Endodermal cell (in vitro differentiated cells): ENCODE data around the gene BACH2. TPM values are rescaled to one million over a fixed set of nuclear protein-coding genes. Genes with fewer than 3 reads are reported as not detected.

Experiments used
- DNase-seq: peaks from one replicate; pipeline ENCODE4 v3.0.0-alpha.2; 2017
- H3K27ac ChIP-seq: 2 replicates; pipeline ENCODE4 v1.5.1; 2013; ENCODE audit warnings: mild to moderate bottlenecking, low read depth, low read length, moderate library complexity
- H3K27me3 ChIP-seq: 2 replicates; pipeline ENCODE4 v1.6.1; 2013; ENCODE audit warnings: mild to moderate bottlenecking, low read length, moderate library complexity; ENCODE audit not compliant: insufficient read depth, control insufficient read depth, poor library complexity, severe bottlenecking
- H3K36me3 ChIP-seq: 2 replicates; pipeline ENCODE4 v1.7.0; 2013; ENCODE audit warnings: mild to moderate bottlenecking, low read length, moderate library complexity; ENCODE audit not compliant: control insufficient read depth, insufficient read depth
- H3K4me1 ChIP-seq: one replicate; pipeline ENCODE4 v1.7.0; 2013; ENCODE audit warnings: low read length; ENCODE audit not compliant: control insufficient read depth, insufficient read depth
- H3K4me3 ChIP-seq: 2 replicates; pipeline ENCODE4 v1.5.1; 2013; ENCODE audit warnings: mild to moderate bottlenecking, low read length, moderate library complexity
- H3K9ac ChIP-seq: 2 replicates; pipeline ENCODE4 v1.6.1; 2013; ENCODE audit warnings: mild to moderate bottlenecking, low read length, moderate library complexity; ENCODE audit not compliant: poor library complexity, severe bottlenecking; ENCODE audit errors: extremely low read depth
- H3K9me3 ChIP-seq: 2 replicates; pipeline ENCODE4 v1.6.1; 2013; ENCODE audit warnings: mild to moderate bottlenecking, low read length, moderate library complexity; ENCODE audit not compliant: control insufficient read depth
- H3K27ac Mint-ChIP-seq: 2 replicates; pipeline ENCODE4 v1.8.0; 2020; ENCODE audit warnings: mixed read lengths
- H3K27me3 Mint-ChIP-seq: 2 replicates; pipeline ENCODE4 v1.8.0; 2021; ENCODE audit warnings: mild to moderate bottlenecking, mixed read lengths; ENCODE audit not compliant: insufficient read depth
- H3K36me3 Mint-ChIP-seq: 2 replicates; pipeline ENCODE4 v1.8.0; 2020; ENCODE audit warnings: low read depth, mixed read lengths
- H3K4me1 Mint-ChIP-seq: 2 replicates; pipeline ENCODE4 v1.8.0; 2020; ENCODE audit warnings: mixed read lengths
- H3K4me3 Mint-ChIP-seq: 2 replicates; pipeline ENCODE4 v1.8.0; 2020; ENCODE audit warnings: mild to moderate bottlenecking, moderate library complexity, mixed read lengths
- H3K9me3 Mint-ChIP-seq: 2 replicates; pipeline ENCODE4 v1.8.0; 2020; ENCODE audit warnings: mild to moderate bottlenecking, mixed read lengths
- CTCF ChIP-seq: fragments of 200-600 bp; sonication (generic); conservative IDR thresholded peaks from 2 replicates; pipeline ENCODE4 v1.5.0; 2021; ENCODE audit warnings: antibody characterized with exemption, mild to moderate bottlenecking
- WGBS, 2 experiments: methylation state at CpG; one replicate each; pipeline versions ENCODE4 v1.1.5 to v1.1.7; 2013; ENCODE audit warnings: missing lambda C conversion rate in 2 of 2, mixed read lengths in 1 of 2; ENCODE audit not compliant: insufficient coverage in 1 of 2, insufficient read length in 1 of 2; 5-methylcytosine and 5-hydroxymethylcytosine counted together
- total RNA-seq, 2 donors: library from RNA; stranded (reverse); fragmentation: NEBNext Ultra II Directional in 1 of 2; extraction: Animal tissue kit (Norgen Biotek cat#: 25700) in 1 of 2; gene quantifications; 2 replicates in 1 of 2; 3 replicates in 1 of 2; pipeline ENCODE4 v1.2.1, GENCODE V29; 2021

Gene BACH2
- total RNA-seq, 2 donors from 2014 or later, result 11.0 to 22.3 TPM

DNA sequence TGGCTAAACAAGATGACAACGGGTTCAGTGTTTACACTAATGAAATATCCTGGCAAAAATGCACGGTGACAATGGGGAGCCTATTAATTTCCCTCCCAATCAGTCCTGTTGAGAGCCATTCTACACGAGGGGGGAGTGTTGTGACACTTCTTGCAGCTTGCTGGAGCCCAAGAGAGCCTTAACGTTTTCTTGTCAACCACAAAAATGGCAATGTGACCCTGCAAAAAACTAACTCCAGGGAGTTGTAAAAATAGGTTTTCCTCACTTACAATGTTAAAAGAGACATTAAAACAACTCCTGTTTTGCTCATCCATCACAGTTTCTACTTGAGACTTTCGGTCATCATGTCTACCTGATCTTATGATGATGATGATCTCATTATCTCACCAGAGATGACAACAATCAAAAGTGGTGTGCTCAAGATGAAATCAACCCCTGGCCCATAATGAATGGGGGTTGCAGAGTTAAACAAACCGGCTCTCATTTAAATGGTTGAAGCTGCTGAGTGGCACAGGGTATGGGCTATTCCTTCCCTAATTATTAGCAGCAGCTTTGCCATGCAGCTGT is 344.5 kb downstream of the BACH2 start:
- Mint-ChIP-seq H3K4me1 (peaks cover 14% of the 10 kb centered on the region), H3K36me3 (peaks cover 21% of the 10 kb centered on the region), H3K27me3 (no peaks in the 10 kb centered on the region), H3K9me3 (no peaks in the 10 kb centered on the region), H3K27ac (no peak overlapping the region), H3K4me3 (no peak overlapping the region)
- 86 to 90% methylated on average over 5 to 6 of the region's 6 CpGs for WGBS, 2 experiments
- H3K4me3 ChIP-seq, result no peak overlapping the region
- no peak overlapping the region for H3K9ac ChIP-seq
- DNase-seq, result no peak
- no peaks in the 10 kb centered on the region for H3K9me3 ChIP-seq
- peaks cover 6% of the 10 kb centered on the region for H3K4me1 ChIP-seq
- TF ChIP-seq CTCF, result no peak
- H3K27ac ChIP-seq, result peak overlapping the region; percentile 9
- H3K36me3 ChIP-seq, result peaks cover 22% of the 10 kb centered on the region
- no peaks in the 10 kb centered on the region for H3K27me3 ChIP-seq

GRCh38 chr6:89951574-89952104 is 345.0 kb downstream of the BACH2 start:
- peak; percentile 53 for TF ChIP-seq CTCF
- H3K27ac Mint-ChIP-seq, result no peak overlapping the region
- WGBS, 2 experiments, result 86 to 88% methylated on average over 14 to 15 of the region's 15 CpGs
- H3K9me3 Mint-ChIP-seq, result no peaks in the 10 kb centered on the region
- no peaks in the 10 kb centered on the region for H3K9me3 ChIP-seq
- peaks cover 14% of the 10 kb centered on the region for H3K4me1 Mint-ChIP-seq
- H3K36me3 Mint-ChIP-seq, result peaks cover 21% of the 10 kb centered on the region
- no peak overlapping the region for H3K9ac ChIP-seq
- peak overlapping the region; percentile 9 for H3K27ac ChIP-seq
- DNase-seq, result peak; percentile 75
- H3K36me3 ChIP-seq, result peaks cover 22% of the 10 kb centered on the region
- peaks cover 6% of the 10 kb centered on the region for H3K4me1 ChIP-seq
- no peak overlapping the region for H3K4me3 ChIP-seq
- H3K4me3 Mint-ChIP-seq, result no peak overlapping the region
- H3K27me3 ChIP-seq, result no peaks in the 10 kb centered on the region
- H3K27me3 Mint-ChIP-seq, result no peaks in the 10 kb centered on the region

DNA sequence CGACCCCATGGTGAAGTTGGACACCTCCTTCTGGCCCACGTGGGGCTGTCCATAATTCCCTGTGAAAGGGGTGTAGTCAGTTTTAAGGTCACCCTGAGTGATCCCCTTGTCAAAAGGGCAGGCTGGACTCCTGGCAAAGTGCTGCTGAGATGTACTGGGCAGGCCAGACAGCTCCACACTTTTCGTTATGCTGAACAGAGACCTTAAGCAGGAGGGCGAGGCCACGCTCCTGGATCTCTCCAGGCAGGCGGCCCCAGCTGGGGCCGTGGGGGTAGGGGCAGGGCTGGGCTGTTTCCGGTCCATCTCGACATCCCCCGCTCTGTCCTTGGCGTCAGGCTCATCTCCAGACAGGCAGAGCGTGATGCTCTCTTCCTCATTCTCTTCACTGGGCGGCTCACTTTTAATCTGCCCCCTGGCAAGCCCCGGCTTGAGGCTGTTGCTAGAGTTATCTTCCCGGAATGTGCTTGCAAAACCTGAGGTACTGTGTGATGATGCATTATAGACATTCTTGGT is 345.7 kb downstream of the BACH2 start:
- H3K27me3 Mint-ChIP-seq, result no peaks in the 10 kb centered on the region
- no peak overlapping the region for H3K27ac Mint-ChIP-seq
- H3K27ac ChIP-seq, result peak overlapping the region; percentile 9
- H3K36me3 ChIP-seq, result peaks cover 22% of the 10 kb centered on the region
- peaks cover 14% of the 10 kb centered on the region for H3K4me1 Mint-ChIP-seq
- H3K9me3 ChIP-seq, result no peaks in the 10 kb centered on the region
- no peak for TF ChIP-seq CTCF
- peaks cover 6% of the 10 kb centered on the region for H3K4me1 ChIP-seq
- 93 to 94% methylated on average over 12 to 15 of the region's 15 CpGs for WGBS, 2 experiments
- H3K4me3 Mint-ChIP-seq, result no peak overlapping the region
- no peak for DNase-seq
- H3K27me3 ChIP-seq, result no peaks in the 10 kb centered on the region
- H3K36me3 Mint-ChIP-seq, result peaks cover 21% of the 10 kb centered on the region
- no peaks in the 10 kb centered on the region for H3K9me3 Mint-ChIP-seq
- no peak overlapping the region for H3K4me3 ChIP-seq
- no peak overlapping the region for H3K9ac ChIP-seq
